Tibial nerve (tissue), 3 donors: Measurements from ENCODE around the gene KATNBL1.

Experiments used
- POLR2A ChIP-seq, 2 donors: fragments of 450-650 bp; IDR thresholded peaks; one replicate each; pipeline ENCODE4 v1.6.1; 2017; ENCODE audit warnings: antibody characterized with exemption in 2 of 2, mild to moderate bottlenecking in 2 of 2, moderate library complexity in 2 of 2
- TF ChIP-seq, protein P1 (sequence below), 5 experiments: fragments of 200-600 bp in 3 of 5; fragments of 450-650 bp in 2 of 5; sonication (generic) in 3 of 5; IDR thresholded peaks; one replicate each; pipeline ENCODE4 v1.5.1; 2016 to 2019; ENCODE audit warnings: antibody characterized with exemption in 5 of 5, mild to moderate bottlenecking in 3 of 5, moderate library complexity in 2 of 5

DNA sequence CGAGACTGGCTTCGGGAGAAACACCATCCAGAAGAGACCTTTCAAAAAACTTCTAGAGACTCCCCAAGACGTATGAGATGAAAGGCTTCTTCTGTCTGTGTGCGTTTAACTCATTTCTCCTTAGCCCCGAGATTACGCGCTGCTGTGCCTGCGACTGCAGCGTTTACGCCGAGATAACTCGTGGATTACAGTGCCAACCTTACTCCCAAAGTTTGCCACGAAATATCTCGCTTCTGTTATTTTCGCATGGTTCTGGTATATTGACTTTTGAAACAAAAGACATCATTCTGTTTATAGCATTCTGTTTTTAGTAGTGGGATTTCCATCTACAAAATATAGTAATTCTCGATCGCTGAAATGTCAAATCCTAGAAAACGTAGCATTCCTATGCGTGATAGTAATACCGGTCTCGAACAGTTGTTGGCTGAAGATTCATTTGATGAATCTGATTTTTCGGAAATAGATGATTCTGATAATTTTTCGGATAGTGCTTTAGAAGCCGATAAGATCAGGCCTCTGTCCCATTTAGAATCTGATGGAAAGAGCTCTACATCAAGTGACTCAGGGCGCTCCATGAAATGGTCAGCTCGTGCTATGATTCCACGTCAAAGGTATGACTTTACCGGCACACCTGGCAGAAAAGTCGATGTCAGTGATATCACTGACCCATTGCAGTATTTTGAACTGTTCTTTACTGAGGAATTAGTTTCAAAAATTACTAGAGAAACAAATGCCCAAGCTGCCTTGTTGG lies 107.5 kb downstream of the KATNBL1 start:
- no peak for TF ChIP-seq POLR2A (IDR thresholded peaks at IDR 0.05)
- TF ChIP-seq, protein P1, sequence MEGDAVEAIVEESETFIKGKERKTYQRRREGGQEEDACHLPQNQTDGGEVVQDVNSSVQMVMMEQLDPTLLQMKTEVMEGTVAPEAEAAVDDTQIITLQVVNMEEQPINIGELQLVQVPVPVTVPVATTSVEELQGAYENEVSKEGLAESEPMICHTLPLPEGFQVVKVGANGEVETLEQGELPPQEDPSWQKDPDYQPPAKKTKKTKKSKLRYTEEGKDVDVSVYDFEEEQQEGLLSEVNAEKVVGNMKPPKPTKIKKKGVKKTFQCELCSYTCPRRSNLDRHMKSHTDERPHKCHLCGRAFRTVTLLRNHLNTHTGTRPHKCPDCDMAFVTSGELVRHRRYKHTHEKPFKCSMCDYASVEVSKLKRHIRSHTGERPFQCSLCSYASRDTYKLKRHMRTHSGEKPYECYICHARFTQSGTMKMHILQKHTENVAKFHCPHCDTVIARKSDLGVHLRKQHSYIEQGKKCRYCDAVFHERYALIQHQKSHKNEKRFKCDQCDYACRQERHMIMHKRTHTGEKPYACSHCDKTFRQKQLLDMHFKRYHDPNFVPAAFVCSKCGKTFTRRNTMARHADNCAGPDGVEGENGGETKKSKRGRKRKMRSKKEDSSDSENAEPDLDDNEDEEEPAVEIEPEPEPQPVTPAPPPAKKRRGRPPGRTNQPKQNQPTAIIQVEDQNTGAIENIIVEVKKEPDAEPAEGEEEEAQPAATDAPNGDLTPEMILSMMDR (IDR thresholded peaks at IDR 0.05) = no peak
